Mucosa of descending colon (tissue), 3 donors: ENCODE measurements around the gene HMCN2. TPM values are rescaled to one million over a fixed set of nuclear protein-coding genes. Genes with fewer than 3 reads are reported as not detected.

Source experiments
- ATAC-seq: fragments of 200-7000 bp; cut with Tn5 transposase; one replicate; pipeline ENCODE4 v1.9.1; 2020; ENCODE audit warnings: mild to moderate bottlenecking, moderate library complexity
- DNase-seq, 3 donors: peaks; one replicate each; pipeline ENCODE4 v3.0.0-alpha.2; 2020
- H3K36me3 ChIP-seq: fragments of 200-600 bp; one replicate; pipeline ENCODE4 v1.8.0; 2021; ENCODE audit warnings: low read depth, mild to moderate bottlenecking
- H3K4me1 ChIP-seq: fragments of 200-600 bp; one replicate; pipeline ENCODE4 v1.8.0; 2021; ENCODE audit warnings: low read depth, mild to moderate bottlenecking
- H3K4me3 ChIP-seq: fragments of 200-600 bp; one replicate; pipeline ENCODE4 v1.8.0; 2021; ENCODE audit warnings: mild to moderate bottlenecking
- H3K9me3 ChIP-seq: fragments of 200-600 bp; one replicate; pipeline ENCODE4 v1.8.0; 2021; ENCODE audit warnings: mild to moderate bottlenecking
- CTCF ChIP-seq: fragments of 200-600 bp; IDR thresholded peaks from one replicate; pipeline ENCODE4 v1.8.0; 2022; ENCODE audit warnings: antibody characterized with exemption, mild to moderate bottlenecking
- intact Hi-C, 2 donors: fragments of 100-400 bp; cut with DNase I in 1 of 2; cut with micrococcal nuclease in 1 of 2; formaldehyde crosslinking; loops; one replicate each; pipeline versions ENCODE4 v1.11.0 to v1.11.1; 2022; cut with DNase I, micrococcal nuclease
- total RNA-seq, 3 donors: library from RNA; stranded (reverse); fragmentation: NEBNext Ultra II Directional in 2 of 3; extraction: Animal tissue kit (Norgen Biotek cat#: 25700) in 2 of 3; gene quantifications; one replicate each; pipeline versions ENCODE4 v1.2.1 to v1.2.4, GENCODE V29; 2021 to 2023
- donor health status: DM: no; HTN: no; CAD: no; lungs with moderate emphysema.
- donor health status: DM: no; HTN: no; CAD: no.
- donor health status: DM: no; HTN: yes; CAD: no.

Gene HMCN2
- total RNA-seq, 3 donors from 2014 or later, result 28.1 to 40.5 (median 33.2) TPM

GRCh38 chr9:130232899-130233586 is 32.5 kb upstream of the HMCN2 start:
- Histone ChIP-seq H3K9me3 (peaks cover 3% of the 10 kb centered on the region), H3K36me3 (no peaks in the 10 kb centered on the region), H3K4me3 (no peak overlapping the region), H3K4me1 (no peaks in the 10 kb centered on the region)
- DNase-seq (peak in 1 of 3 donors; percentile 26), ATAC-seq (no peak)
- intact Hi-C loops, result no loop called here
- TF ChIP-seq CTCF, result no peak

GRCh38 chr9:130233587-130233945 is 32.0 kb upstream of the HMCN2 start:
- no peaks in the 10 kb centered on the region for H3K4me1 ChIP-seq
- intact Hi-C loops, result no loop called here
- ATAC-seq, result no peak

GRCh38 chr9:130234340-130235260 is 31.0 kb upstream of the HMCN2 start:
- no peak for TF ChIP-seq CTCF
- peak in 1 of 3 donors; percentile 36 for DNase-seq
- H3K9me3 ChIP-seq, result no peaks in the 10 kb centered on the region
- ATAC-seq, result no peak
- H3K4me3 ChIP-seq, result no peak overlapping the region
- intact Hi-C loops, result loop anchor here (5.0 kb wide), 1 partner anchor 127 kb away; no protein-coding TSS in a partner anchor
- H3K36me3 ChIP-seq, result no peaks in the 10 kb centered on the region
- H3K4me1 ChIP-seq, result no peaks in the 10 kb centered on the region

More at GRCh38 chr9:130233587-130233945, 32.0 kb upstream of the HMCN2 start:
- H3K4me3 ChIP-seq, result no peak overlapping the region
- no peak for TF ChIP-seq CTCF
- no peaks in the 10 kb centered on the region for H3K9me3 ChIP-seq
- DNase-seq, result peak in 1 of 3 donors; percentile 10
- H3K36me3 ChIP-seq, result no peaks in the 10 kb centered on the region

- Histone ChIP-seq H3K36me3 (no peaks in the 10 kb centered on the region), H3K9me3 (no peaks in the 10 kb centered on the region), H3K4me1 (no peaks in the 10 kb centered on the region), H3K4me3 (no peak overlapping the region)
- ATAC-seq, result peak; percentile 65
- DNase-seq, result peak; percentile 42 to 75 (median 71)
- intact Hi-C loops, result loop anchor here (5.0 kb wide), 1 partner anchor 128 kb away; no protein-coding TSS in a partner anchor
- peak; percentile 97 for TF ChIP-seq CTCF
Measured at GRCh38 chr9:130235558-130236435, 29.8 kb upstream of the HMCN2 start.

- H3K9me3 ChIP-seq, result no peaks in the 10 kb centered on the region
- no peaks in the 10 kb centered on the region for H3K4me1 ChIP-seq
- DNase-seq (no peak), ATAC-seq (no peak)
- peak; percentile 5 for TF ChIP-seq CTCF
- no peaks in the 10 kb centered on the region for H3K36me3 ChIP-seq
- intact Hi-C loops, result loop anchor here (5.0 kb wide), 1 partner anchor 129 kb away; no protein-coding TSS in a partner anchor
- no peak overlapping the region for H3K4me3 ChIP-seq
Measured at GRCh38 chr9:130236436-130236985, 29.0 kb upstream of the HMCN2 start.
